ENCODE measurements around the gene ALKAL2.

The ALKAL2 gene

GRCh38 chr2:314561-315336 lies 26.9 kb upstream of the ALKAL2 start:
- no peak overlapping the region for H3K4me3 Mint-ChIP-seq
- H3K4me1 Mint-ChIP-seq, result peaks cover 22% of the 10 kb centered on the region
- H3K36me3 Mint-ChIP-seq (ENCODE audit: insufficient read depth), result peaks cover 3% of the 10 kb centered on the region
- H3K27me3 Mint-ChIP-seq, result no peaks in the 10 kb centered on the region
- no peak for DNase-seq (ENCODE audit: low spot score in 2 of 2)
- ATAC-seq (replicated peaks; ENCODE audit: extremely low read depth, poor library complexity, severe bottlenecking), result no peak
- no peak overlapping the region for H3K27ac Mint-ChIP-seq (ENCODE audit: low read depth)
- H3K9me3 Mint-ChIP-seq, result no peaks in the 10 kb centered on the region

DNA sequence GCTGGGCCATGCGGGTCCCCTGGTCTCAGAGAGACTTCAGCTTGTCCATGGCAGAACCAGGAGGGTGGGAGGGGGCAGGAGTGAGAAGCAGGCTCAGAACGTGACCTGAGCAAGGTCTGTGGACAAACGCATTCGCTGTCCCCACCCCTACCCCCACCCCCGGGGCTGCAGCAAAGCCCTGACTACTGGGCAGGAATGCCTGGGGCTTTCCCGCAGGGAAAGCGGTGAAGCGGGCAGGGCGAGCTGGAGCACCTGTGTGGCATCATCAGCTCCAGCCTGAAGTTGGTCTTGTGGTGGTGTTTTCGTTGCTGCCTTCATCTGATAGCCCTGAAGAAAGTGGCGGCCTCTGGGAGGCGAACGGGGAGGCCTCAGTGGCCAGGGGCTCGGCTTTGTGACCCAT lies 26.1 kb upstream of the ALKAL2 start:
- no peaks in the 10 kb centered on the region for H3K9me3 Mint-ChIP-seq
- no peaks in the 10 kb centered on the region for H3K27me3 Mint-ChIP-seq
- H3K27ac Mint-ChIP-seq (ENCODE audit: low read depth), result no peak overlapping the region
- H3K36me3 Mint-ChIP-seq (ENCODE audit: insufficient read depth), result peaks cover 3% of the 10 kb centered on the region
- ATAC-seq (replicated peaks; ENCODE audit: extremely low read depth, poor library complexity, severe bottlenecking), result no peak
- DNase-seq (ENCODE audit: low spot score in 2 of 2), result no peak
- peaks cover 19% of the 10 kb centered on the region for H3K4me1 Mint-ChIP-seq
- H3K4me3 Mint-ChIP-seq, result no peak overlapping the region

DNA sequence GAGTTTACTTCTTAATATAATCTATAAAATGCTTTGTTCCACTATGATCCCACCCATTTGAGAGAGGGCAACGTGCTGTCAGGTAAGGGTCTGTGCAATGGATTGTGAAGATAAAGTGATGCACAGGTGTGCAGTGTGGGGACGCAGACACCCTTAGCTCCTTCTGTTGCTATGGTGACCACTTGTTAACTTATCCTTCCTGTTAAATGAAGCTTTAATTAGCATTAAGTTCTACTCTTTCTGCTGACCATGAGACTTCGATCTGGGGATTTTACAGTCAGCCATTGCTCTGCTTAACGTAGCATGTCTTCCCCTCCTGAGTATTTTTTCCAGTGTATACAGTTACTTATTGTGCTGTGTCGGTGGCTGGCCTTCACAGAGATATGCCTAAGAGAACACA lies 23.1 kb upstream of the ALKAL2 start:
- Mint-ChIP-seq H3K36me3 (ENCODE audit: insufficient read depth) (no peaks in the 10 kb centered on the region), H3K27ac (ENCODE audit: low read depth) (no peak overlapping the region), H3K9me3 (no peaks in the 10 kb centered on the region), H3K4me1 (no peaks in the 10 kb centered on the region), H3K4me3 (no peak overlapping the region), H3K27me3 (no peaks in the 10 kb centered on the region)
- DNase-seq (ENCODE audit: low spot score in 2 of 2) (no peak), ATAC-seq (replicated peaks; ENCODE audit: extremely low read depth, poor library complexity, severe bottlenecking) (no peak)

DNA sequence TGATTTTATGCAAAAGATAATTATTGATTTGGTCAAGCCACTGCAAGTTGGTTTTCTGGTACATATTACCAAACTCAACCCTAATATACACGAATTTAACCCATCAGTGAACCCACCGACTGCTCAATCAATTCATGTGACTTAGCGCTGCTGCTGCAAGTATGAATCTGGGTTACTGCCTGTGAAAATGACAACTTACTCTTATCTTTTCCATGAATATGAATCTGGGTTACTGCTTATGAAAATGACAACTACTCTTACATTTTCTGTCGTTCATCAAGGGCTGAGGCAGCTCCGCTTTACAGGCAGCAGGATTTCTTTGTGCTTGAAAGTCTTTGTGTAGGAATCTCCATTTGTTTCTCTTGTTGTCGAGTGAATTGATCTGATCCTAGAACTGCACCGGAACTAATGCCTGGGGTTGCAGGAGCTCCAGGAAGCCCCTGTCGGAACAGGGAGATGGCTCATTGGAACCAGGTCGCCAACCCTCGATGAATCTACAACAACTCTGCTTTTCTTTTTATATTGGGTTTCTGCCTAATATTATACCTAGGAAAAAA lies 22.1 kb upstream of the ALKAL2 start:
- H3K4me3 Mint-ChIP-seq, result no peak overlapping the region
- H3K27me3 Mint-ChIP-seq, result no peaks in the 10 kb centered on the region
- no peaks in the 10 kb centered on the region for H3K4me1 Mint-ChIP-seq
- no peaks in the 10 kb centered on the region for H3K9me3 Mint-ChIP-seq
- H3K36me3 Mint-ChIP-seq (ENCODE audit: insufficient read depth), result no peaks in the 10 kb centered on the region
- DNase-seq (ENCODE audit: low spot score in 2 of 2), result no peak
- no peak for ATAC-seq (replicated peaks; ENCODE audit: extremely low read depth, poor library complexity, severe bottlenecking)
- no peak overlapping the region for H3K27ac Mint-ChIP-seq (ENCODE audit: low read depth)

DNA sequence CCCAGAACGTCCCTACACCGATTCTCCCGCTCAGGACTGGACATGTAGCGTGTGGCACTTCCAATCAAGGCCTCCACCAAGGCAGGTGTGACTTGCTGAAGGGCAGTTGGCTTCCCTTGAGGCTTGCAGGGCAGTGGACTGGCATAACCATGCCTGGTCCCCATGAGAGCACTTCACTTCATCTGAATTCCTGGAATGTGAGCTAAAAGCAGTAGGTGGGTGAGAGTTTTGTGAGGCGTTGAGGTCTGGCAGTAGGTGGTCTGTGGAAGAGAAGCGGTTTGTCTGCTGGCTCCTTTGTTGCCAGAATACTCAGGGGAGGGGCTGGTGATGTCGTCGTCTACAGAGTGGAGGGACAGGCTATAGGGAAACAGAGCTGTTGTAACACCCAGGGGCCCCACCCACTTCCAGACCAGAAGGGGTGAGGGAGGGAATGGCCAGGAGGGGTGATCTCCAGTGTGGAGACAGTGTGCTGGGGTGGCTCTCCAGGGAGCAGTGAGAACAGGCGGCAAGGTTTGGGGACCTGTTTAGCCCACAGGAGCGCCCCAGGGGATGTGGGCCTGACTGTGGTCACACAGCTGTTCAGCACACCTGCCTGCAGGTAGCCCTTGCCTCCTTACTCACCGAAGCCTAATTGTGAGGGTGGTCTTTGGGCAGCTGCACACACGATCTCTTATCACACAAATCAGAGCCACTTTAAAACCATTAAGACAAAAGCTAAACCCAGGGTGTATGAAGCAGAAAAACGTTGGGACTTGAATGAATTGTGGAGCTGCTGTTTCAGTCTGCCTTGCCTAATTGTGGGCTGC lies 21.5 kb upstream of the ALKAL2 start:
- DNase-seq (ENCODE audit: low spot score in 2 of 2) (no peak), ATAC-seq (replicated peaks; ENCODE audit: extremely low read depth, poor library complexity, severe bottlenecking) (no peak)
- H3K27me3 Mint-ChIP-seq, result no peaks in the 10 kb centered on the region
- no peaks in the 10 kb centered on the region for H3K9me3 Mint-ChIP-seq
- H3K4me3 Mint-ChIP-seq, result no peak overlapping the region
- no peaks in the 10 kb centered on the region for H3K36me3 Mint-ChIP-seq (ENCODE audit: insufficient read depth)
- H3K27ac Mint-ChIP-seq (ENCODE audit: low read depth), result no peak overlapping the region
- no peaks in the 10 kb centered on the region for H3K4me1 Mint-ChIP-seq

DNA sequence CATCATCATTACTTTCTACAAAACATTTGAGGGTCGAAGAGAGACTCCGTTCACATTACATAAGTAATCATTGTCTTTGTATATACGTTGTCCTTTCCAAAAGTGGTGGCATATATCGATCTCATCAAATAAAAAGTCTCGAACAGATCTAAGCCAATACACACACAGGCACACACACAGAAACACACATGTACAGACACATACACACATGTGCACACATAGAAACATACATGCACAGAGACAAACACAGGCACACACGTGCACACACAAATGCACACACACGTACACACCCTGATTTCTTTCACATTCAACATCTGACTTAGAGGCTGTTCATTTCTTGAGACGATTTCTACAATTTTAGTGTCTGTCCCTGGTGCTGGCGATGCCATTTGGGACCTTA lies 17.5 kb upstream of the ALKAL2 start:
- H3K4me1 Mint-ChIP-seq, result no peaks in the 10 kb centered on the region
- DNase-seq (ENCODE audit: low spot score in 2 of 2) (no peak), ATAC-seq (replicated peaks; ENCODE audit: extremely low read depth, poor library complexity, severe bottlenecking) (no peak)
- no peaks in the 10 kb centered on the region for H3K36me3 Mint-ChIP-seq (ENCODE audit: insufficient read depth)
- no peak overlapping the region for H3K27ac Mint-ChIP-seq (ENCODE audit: low read depth)
- H3K4me3 Mint-ChIP-seq, result no peak overlapping the region
- H3K9me3 Mint-ChIP-seq, result no peaks in the 10 kb centered on the region
- H3K27me3 Mint-ChIP-seq, result no peaks in the 10 kb centered on the region

DNA sequence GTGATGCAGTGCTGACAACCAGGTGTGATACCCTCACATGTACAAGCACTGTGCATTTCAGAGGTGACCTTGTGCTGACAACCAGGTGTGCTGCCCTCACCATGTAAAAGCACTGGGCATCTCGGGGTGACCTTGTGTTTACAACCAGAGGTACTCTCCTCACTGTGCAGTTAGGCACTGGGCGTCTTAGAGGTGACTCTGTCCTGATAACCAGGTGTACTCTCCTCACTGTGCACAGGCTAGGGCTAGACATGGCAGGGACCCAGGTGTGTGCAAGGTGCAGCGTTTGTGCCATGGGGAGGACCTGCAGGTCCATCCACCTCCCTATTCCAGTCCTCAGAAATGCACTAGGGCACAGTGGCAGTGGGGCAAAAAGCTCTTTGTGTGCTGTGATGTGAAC lies 8.5 kb upstream of the ALKAL2 start:
- ATAC-seq (replicated peaks; ENCODE audit: extremely low read depth, poor library complexity, severe bottlenecking), result no peak
- Mint-ChIP-seq H3K4me1 (no peaks in the 10 kb centered on the region), H3K27me3 (peaks cover 47% of the 10 kb centered on the region), H3K9me3 (no peaks in the 10 kb centered on the region), H3K36me3 (ENCODE audit: insufficient read depth) (no peaks in the 10 kb centered on the region), H3K4me3 (no peak overlapping the region), H3K27ac (ENCODE audit: low read depth) (no peak overlapping the region)
- no peak for DNase-seq (ENCODE audit: low spot score in 2 of 2)

GRCh38 chr2:295090-295489 lies 7.2 kb upstream of the ALKAL2 start:
- no peaks in the 10 kb centered on the region for H3K36me3 Mint-ChIP-seq (ENCODE audit: insufficient read depth)
- H3K27ac Mint-ChIP-seq (ENCODE audit: low read depth), result no peak overlapping the region

DNA sequence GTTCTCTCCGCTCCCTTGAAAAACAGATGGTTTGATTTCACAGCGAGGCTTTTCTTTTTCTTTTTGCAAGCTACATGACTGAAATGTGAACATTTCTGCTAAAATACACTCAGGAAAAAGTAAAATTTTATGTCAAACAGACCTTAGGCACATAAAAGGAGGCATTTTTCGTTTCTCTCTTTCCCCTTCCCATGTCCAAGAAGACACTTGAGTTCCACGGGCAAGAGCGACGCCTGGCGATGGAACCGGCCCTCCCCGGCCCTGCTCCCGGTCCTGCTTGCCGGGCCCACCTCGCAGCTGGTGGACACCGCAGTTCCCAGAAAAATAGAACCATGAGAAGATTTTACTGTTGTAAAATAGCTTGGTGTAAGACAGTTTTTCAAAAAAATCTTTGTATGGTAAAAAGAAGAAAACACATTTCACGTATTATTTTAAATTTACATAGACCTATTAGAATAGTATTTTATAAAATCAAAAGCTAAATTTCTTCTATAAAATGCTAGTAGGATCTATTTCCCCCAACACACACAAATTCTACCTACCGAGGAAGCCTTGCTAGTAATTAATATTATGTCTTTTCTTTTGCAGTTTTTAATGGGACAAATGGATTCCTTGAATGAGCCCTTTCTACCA lies 2.3 kb upstream of the ALKAL2 start:
- Mint-ChIP-seq H3K27me3 (peaks cover 35% of the 10 kb centered on the region), H3K4me1 (no peaks in the 10 kb centered on the region), H3K27ac (ENCODE audit: low read depth) (no peak overlapping the region), H3K4me3 (peak overlapping the region; percentile 59), H3K9me3 (no peaks in the 10 kb centered on the region), H3K36me3 (ENCODE audit: insufficient read depth) (no peaks in the 10 kb centered on the region)
- ATAC-seq (replicated peaks; ENCODE audit: extremely low read depth, poor library complexity, severe bottlenecking) (no peak), DNase-seq (ENCODE audit: low spot score in 2 of 2) (no peak)

More at GRCh38 chr2:295090-295489, 7.2 kb upstream of the ALKAL2 start:
- no peaks in the 10 kb centered on the region for H3K9me3 Mint-ChIP-seq
- no peak overlapping the region for H3K4me3 Mint-ChIP-seq
- peaks cover 55% of the 10 kb centered on the region for H3K27me3 Mint-ChIP-seq
- ATAC-seq (replicated peaks; ENCODE audit: extremely low read depth, poor library complexity, severe bottlenecking) (no peak), DNase-seq (ENCODE audit: low spot score in 2 of 2) (no peak)
- no peaks in the 10 kb centered on the region for H3K4me1 Mint-ChIP-seq

DNA sequence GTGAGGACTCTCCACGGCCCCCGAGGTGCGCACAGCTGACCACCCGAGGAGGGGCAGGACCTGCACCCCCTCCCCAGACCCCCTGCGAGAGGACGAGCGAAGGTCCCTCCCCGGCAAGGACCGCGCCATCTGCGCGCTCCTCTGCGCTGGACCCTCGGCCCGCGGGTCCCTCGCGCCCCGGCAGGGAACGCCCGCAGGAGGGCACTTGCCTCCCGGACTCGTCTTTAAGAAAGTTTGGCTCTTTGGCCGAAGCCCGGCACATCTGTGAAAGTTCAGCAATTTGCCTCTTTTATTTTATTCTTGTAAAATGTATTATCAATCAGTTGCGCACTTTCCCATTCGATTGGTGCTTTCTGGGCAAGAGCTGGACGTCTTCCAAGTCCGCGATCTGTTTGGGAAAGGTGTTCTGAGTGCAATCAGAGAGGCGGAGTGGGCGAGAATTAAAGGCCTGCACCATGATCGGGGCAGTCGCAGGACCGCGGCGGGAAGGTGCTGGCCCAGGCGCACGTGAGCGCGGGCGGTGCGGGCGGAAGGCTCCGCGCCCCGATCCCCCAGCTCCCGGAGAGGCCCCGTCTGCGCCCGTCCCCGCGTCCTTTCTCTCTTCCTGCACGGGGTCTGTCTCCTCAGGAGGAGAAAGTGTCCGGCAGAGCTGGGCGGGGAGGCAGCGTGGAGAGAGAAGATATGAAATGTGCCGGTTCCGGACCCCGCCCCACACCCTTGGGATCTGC lies 1.6 kb upstream of the ALKAL2 start:
- H3K27me3 Mint-ChIP-seq, result peaks cover 28% of the 10 kb centered on the region
- H3K4me1 Mint-ChIP-seq, result no peaks in the 10 kb centered on the region
- no peak overlapping the region for H3K27ac Mint-ChIP-seq (ENCODE audit: low read depth)
- H3K4me3 Mint-ChIP-seq, result peak overlapping the region; percentile 59
- ATAC-seq (replicated peaks; ENCODE audit: extremely low read depth, poor library complexity, severe bottlenecking), result no peak
- H3K36me3 Mint-ChIP-seq (ENCODE audit: insufficient read depth), result no peaks in the 10 kb centered on the region
- no peak for DNase-seq (ENCODE audit: low spot score in 2 of 2)
- no peaks in the 10 kb centered on the region for H3K9me3 Mint-ChIP-seq

- no peaks in the 10 kb centered on the region for H3K9me3 Mint-ChIP-seq
- DNase-seq (ENCODE audit: low spot score in 2 of 2), result no peak
- ATAC-seq (replicated peaks; ENCODE audit: extremely low read depth, poor library complexity, severe bottlenecking), result no peak
- H3K4me1 Mint-ChIP-seq, result no peaks in the 10 kb centered on the region
- H3K36me3 Mint-ChIP-seq (ENCODE audit: insufficient read depth), result no peaks in the 10 kb centered on the region
- peaks cover 25% of the 10 kb centered on the region for H3K27me3 Mint-ChIP-seq
- H3K27ac Mint-ChIP-seq (ENCODE audit: low read depth), result no peak overlapping the region
- H3K4me3 Mint-ChIP-seq, result no peak overlapping the region
Measured at GRCh38 chr2:288758-289361, 969 bp upstream of the ALKAL2 start.

DNA sequence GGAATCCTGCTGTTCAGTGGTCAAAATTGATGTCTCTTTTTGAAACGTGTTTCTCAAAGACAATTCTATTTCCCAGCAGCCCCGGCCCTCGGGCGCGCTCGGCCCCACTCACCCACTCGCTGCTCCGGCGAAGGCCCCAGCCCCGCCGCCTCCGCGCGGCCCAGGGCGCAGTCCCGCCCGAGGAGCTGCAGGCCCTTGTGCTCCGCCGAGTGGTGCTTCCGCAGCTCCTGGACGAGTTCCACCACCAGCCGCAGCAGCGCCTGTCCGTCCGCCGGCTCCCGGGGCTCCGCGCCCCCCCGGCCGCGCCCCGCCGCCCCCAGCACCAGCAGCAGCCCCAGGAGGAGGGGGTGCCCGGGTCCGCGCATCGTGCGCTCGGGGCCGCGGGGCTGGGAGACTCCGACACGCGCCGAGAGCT lies 413 bp downstream of the ALKAL2 start:
- DNase-seq (ENCODE audit: low spot score in 2 of 2), result no peak
- Mint-ChIP-seq H3K27ac (ENCODE audit: low read depth) (no peak overlapping the region), H3K4me3 (no peak overlapping the region), H3K4me1 (no peaks in the 10 kb centered on the region), H3K9me3 (no peaks in the 10 kb centered on the region), H3K36me3 (ENCODE audit: insufficient read depth) (peaks cover 7% of the 10 kb centered on the region), H3K27me3 (peaks cover 25% of the 10 kb centered on the region)
- peak; percentile 41 for ATAC-seq (replicated peaks; ENCODE audit: extremely low read depth, poor library complexity, severe bottlenecking)

All from central memory CD8-positive, alpha-beta T cell (primary cell).